ENCODE measurements around the gene CCDC188.

GRCh38 chr22:20155330-20156041 is 4.6 kb upstream of the CCDC188 start:
- TF ChIP-seq TAF1 (IDR thresholded peaks at IDR 0.05; ENCODE audit: low read depth, low read length), result no peak
- no peak for TF ChIP-seq CTCF (IDR thresholded peaks at IDR 0.05; ENCODE audit: control extremely low read depth in 1 of 3, insufficient read depth in 1 of 3, low read depth in 1 of 3, low read length in 3 of 3)
- TF ChIP-seq ZNF274 (IDR thresholded peaks at IDR 0.05; ENCODE audit: borderline replicate concordance, extremely low read depth, low read length), result no peak
